Left ventricle myocardium inferior (tissue), 1 donor: ENCODE results near the gene PROZ. TPM values are rescaled to one million over a fixed set of nuclear protein-coding genes. Genes with fewer than 3 reads are reported as not detected.

Experiments
- DNase-seq: peaks from one replicate; pipeline ENCODE4 v3.0.0-alpha.2; 2020
- H3K27ac ChIP-seq: fragments of 200-600 bp; replicated peaks from 2 replicates; pipeline ENCODE4 v1.8.0; 2021
- H3K27me3 ChIP-seq: fragments of 200-600 bp; 2 replicates; pipeline ENCODE4 v1.8.0; 2021; ENCODE audit warnings: low read depth
- H3K36me3 ChIP-seq: fragments of 200-600 bp; 2 replicates; pipeline ENCODE4 v1.8.0; 2021
- H3K4me1 ChIP-seq: fragments of 200-600 bp; 2 replicates; pipeline ENCODE4 v1.8.0; 2021
- H3K4me3 ChIP-seq: fragments of 200-600 bp; 2 replicates; pipeline ENCODE4 v1.8.0; 2021; ENCODE audit warnings: mild to moderate bottlenecking, moderate library complexity
- H3K9me3 ChIP-seq: fragments of 200-600 bp; replicated peaks from 2 replicates; pipeline ENCODE4 v1.8.0; 2021
- intact Hi-C: fragments of 100-400 bp; cut with micrococcal nuclease; formaldehyde crosslinking; loops from one replicate; pipeline ENCODE4 v1.11.0; 2022
- total RNA-seq: library from RNA; stranded (reverse); fragmentation: NEBNext Ultra II Directional; extraction: Animal tissue kit (Norgen Biotek cat#: 25700); gene quantifications from one replicate; pipeline ENCODE4 v1.2.1, GENCODE V29; 2021
- TF ChIP-seq, protein P1 (sequence below): fragments of 200-600 bp; IDR thresholded peaks from 2 replicates; pipeline ENCODE4 v1.8.0; 2021; ENCODE audit warnings: antibody characterized with exemption, mild to moderate bottlenecking, borderline replicate concordance
- donor health status: DM: no; HTN: yes; CAD: no; lungs with severe emphysema.

The PROZ gene
- total RNA-seq, 1 donor from 2014 or later, result not detected

DNA sequence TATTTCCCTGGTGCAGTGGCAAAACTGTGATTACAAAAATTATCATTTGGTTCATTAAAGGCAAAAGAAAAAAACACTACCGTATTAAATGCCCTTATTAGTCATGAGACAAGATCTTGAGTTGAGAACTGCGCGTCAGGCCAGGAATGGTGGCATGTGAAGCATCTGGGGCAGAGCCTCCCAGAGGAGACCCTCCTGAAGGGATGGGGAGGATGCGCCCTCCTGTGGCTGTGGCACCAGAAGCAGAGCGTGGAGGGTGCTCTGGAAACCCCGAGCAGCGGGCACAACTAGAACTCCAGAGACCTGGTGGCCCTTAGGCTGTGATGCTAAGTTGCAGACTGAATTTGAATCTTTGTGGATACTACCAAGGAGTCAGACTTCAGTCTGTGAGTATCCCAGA is 62.4 kb downstream of the PROZ start:
- peak; percentile 54 for DNase-seq
- intact Hi-C loops, result no loop called here
- peaks cover 79% of the 10 kb centered on the region for H3K4me1 ChIP-seq
- H3K36me3 ChIP-seq, result peaks cover 56% of the 10 kb centered on the region
- peak overlapping the region; percentile 100 for H3K27ac ChIP-seq
- no peaks in the 10 kb centered on the region for H3K9me3 ChIP-seq
- H3K27me3 ChIP-seq, result no peaks in the 10 kb centered on the region
- TF ChIP-seq, protein P1, sequence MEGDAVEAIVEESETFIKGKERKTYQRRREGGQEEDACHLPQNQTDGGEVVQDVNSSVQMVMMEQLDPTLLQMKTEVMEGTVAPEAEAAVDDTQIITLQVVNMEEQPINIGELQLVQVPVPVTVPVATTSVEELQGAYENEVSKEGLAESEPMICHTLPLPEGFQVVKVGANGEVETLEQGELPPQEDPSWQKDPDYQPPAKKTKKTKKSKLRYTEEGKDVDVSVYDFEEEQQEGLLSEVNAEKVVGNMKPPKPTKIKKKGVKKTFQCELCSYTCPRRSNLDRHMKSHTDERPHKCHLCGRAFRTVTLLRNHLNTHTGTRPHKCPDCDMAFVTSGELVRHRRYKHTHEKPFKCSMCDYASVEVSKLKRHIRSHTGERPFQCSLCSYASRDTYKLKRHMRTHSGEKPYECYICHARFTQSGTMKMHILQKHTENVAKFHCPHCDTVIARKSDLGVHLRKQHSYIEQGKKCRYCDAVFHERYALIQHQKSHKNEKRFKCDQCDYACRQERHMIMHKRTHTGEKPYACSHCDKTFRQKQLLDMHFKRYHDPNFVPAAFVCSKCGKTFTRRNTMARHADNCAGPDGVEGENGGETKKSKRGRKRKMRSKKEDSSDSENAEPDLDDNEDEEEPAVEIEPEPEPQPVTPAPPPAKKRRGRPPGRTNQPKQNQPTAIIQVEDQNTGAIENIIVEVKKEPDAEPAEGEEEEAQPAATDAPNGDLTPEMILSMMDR, result peak; percentile 64
- H3K4me3 ChIP-seq, result no peak overlapping the region

Other genes with a start within 250 kb of the PROZ start
- 41.2 TPM for gene MCF2L, start 189.4 kb upstream of the PROZ start, total RNA-seq
- not detected for gene F7, start 52.9 kb upstream of the PROZ start, total RNA-seq
- gene F10, start 35.8 kb upstream of the PROZ start, total RNA-seq, result 3.5 TPM
- gene PCID2, start 50.0 kb downstream of the PROZ start, total RNA-seq, result 54.5 TPM
- 122 TPM for gene CUL4A, start 51.0 kb downstream of the PROZ start, total RNA-seq
- gene LAMP1, start 138.6 kb downstream of the PROZ start, total RNA-seq, result 96.1 TPM
- gene GRTP1, start 205.5 kb downstream of the PROZ start, total RNA-seq, result 1.6 TPM